ENCODE results near the gene CORIN. TPM values are rescaled to one million over a fixed set of nuclear protein-coding genes. Genes with fewer than 3 reads are reported as not detected.
A peak's percentile ranks its signal among the peaks of the same experiment; 100 is the strongest.

Gene CORIN
- total RNA-seq: under 1 TPM; 0.11 to 0.96 (median 0.21) TPM

- intact Hi-C loops (cut with DNase I): loop anchor here (10.0 kb wide), 1 partner anchor 163 kb away; no protein-coding TSS in a partner anchor
- Histone ChIP-seq H3K27me3 (no peaks in the 10 kb centered on the region), H3K4me3 (replicated peaks in 1 of 3) (peak within 1 kb of the TSS; percentile 3 to 64 (median 38)), H3K9me3 (no peaks in the 10 kb centered on the region), H3K36me3 (no peaks in the 10 kb centered on the region), H3K27ac (no peak within 1 kb of the TSS), H3K4me1 (peaks cover 22 to 26% of the 10 kb centered on the region in 2 donors)
- 9 to 10% methylated on average over 16 of the region's 16 CpGs for WGBS, 2 donors
- TF ChIP-seq POLR2A (IDR thresholded peaks at IDR 0.05) (no peak), CTCF (IDR thresholded peaks at IDR 0.05) (no peak)
- no peak for DNase-seq
These were observed at the start of gene CORIN for GRCh38 chr4:47837908-47838294. Gene CORIN, minus strand, starts transcription at chr4:47838067. Its CDS starts 118 bp downstream, at chr4:47837949.

GRCh38 chr4:47882228-47882627, 44.4 kb upstream of the CORIN start:
- Histone ChIP-seq H3K27me3 (no peaks in the 10 kb centered on the region), H3K9me3 (no peaks in the 10 kb centered on the region), H3K36me3 (peaks cover 39% of the 10 kb centered on the region in 2 donors), H3K27ac (no peak overlapping the region), H3K4me1 (no peaks in the 10 kb centered on the region), H3K4me3 (replicated peaks in 1 of 3) (no peak overlapping the region)
- TF ChIP-seq CTCF (IDR thresholded peaks at IDR 0.05): no peak
- 92 to 93% methylated on average over 3 of the region's 3 CpGs for WGBS, 2 donors
- no peak for DNase-seq
- intact Hi-C loops (cut with DNase I): no loop called here

GRCh38 chr4:47879458-47879857, 41.6 kb upstream of the CORIN start:
- no peak for DNase-seq
- H3K4me3 ChIP-seq (replicated peaks in 1 of 3): no peak overlapping the region
- TF ChIP-seq CTCF (IDR thresholded peaks at IDR 0.05): no peak
- TF ChIP-seq POLR2A (IDR thresholded peaks at IDR 0.05): no peak
- H3K27ac ChIP-seq: no peak overlapping the region
- H3K9me3 ChIP-seq: no peaks in the 10 kb centered on the region
- intact Hi-C loops (cut with DNase I): no loop called here
- peaks cover 47 to 50% of the 10 kb centered on the region in 2 donors for H3K36me3 ChIP-seq
- H3K27me3 ChIP-seq: no peaks in the 10 kb centered on the region
- no peaks in the 10 kb centered on the region for H3K4me1 ChIP-seq

GRCh38 chr4:47876784-47877546, 39.1 kb upstream of the CORIN start:
- Histone ChIP-seq H3K27me3 (no peaks in the 10 kb centered on the region), H3K4me1 (no peaks in the 10 kb centered on the region), H3K36me3 (peaks cover 49% of the 10 kb centered on the region in 2 donors), H3K27ac (no peak overlapping the region), H3K4me3 (replicated peaks in 1 of 3) (no peak overlapping the region), H3K9me3 (no peaks in the 10 kb centered on the region)
- TF ChIP-seq POLR2A (IDR thresholded peaks at IDR 0.05): no peak
- TF ChIP-seq CTCF (IDR thresholded peaks at IDR 0.05): no peak
- intact Hi-C loops (cut with DNase I): no loop called here
- WGBS, 2 donors: 94 to 95% methylated on average over 3 of the region's 3 CpGs
- no peak for DNase-seq

- no peak for DNase-seq
- H3K27me3 ChIP-seq: no peaks in the 10 kb centered on the region
- peaks cover 43 to 51% of the 10 kb centered on the region in 2 donors for H3K36me3 ChIP-seq
- no peak overlapping the region for H3K27ac ChIP-seq
- no peaks in the 10 kb centered on the region for H3K9me3 ChIP-seq
- TF ChIP-seq POLR2A (IDR thresholded peaks at IDR 0.05) (no peak), CTCF (IDR thresholded peaks at IDR 0.05) (no peak)
- H3K4me3 ChIP-seq (replicated peaks in 1 of 3): no peak overlapping the region
- intact Hi-C loops (cut with DNase I): no loop called here
- H3K4me1 ChIP-seq: no peaks in the 10 kb centered on the region
These were observed 38.4 kb upstream of the CORIN start for GRCh38 chr4:47876310-47876709.
